Measurements from ENCODE around the gene COL7A1. TPM values are rescaled to one million over a fixed set of nuclear protein-coding genes. Genes with fewer than 3 reads are reported as not detected.

COL7A1 gene
- total RNA-seq, 1 donor from 2014 or later = 62.0 TPM

DNA sequence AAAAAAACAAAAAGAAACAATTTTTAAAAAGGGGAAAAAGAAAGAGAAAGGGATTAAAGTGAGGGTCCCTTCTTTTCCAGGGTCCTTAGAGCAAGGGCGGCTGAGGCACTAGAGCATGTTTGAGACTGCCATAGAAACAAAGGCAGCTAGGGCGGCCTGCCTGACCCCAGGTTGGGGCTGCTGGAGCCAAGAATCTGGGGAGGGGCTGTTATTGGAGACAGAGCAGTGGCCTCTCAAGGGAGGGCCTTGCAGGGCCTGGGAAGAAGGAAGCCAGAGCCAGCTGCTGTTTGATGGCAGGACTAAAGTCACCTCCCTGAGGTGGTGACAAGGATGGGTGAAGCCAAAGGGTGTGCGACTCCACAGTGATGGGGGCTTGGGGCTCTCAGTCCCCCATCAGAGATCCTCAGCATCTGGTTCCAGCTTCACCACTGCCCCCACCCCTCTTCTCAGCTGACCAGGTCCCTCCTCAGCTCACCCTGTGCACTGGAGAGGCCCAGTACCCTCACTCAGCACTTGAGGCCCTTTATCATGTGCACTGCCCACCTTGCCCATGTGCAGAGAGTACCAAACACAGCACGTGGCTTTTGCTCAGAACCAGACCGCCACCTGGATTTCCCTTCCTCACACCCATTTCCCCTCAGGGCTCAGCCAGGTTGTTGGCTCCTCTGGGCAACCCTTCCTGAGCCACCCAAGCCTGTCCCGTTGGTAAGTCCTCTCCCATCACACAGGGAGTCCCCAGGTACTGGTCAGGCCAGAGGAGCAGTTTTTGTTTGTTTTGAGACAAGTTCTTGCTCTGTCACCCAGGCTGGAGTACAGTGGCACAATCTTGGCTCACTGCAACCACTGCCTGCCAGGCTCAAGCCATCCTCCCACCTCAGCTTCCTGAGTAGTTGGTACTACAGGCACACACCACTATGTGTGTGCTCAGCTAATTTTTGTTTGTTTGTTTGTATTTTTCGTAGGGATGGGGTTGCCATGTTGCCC lies 24.7 kb upstream of the COL7A1 start:
- Mint-ChIP-seq H3K9me3 (ENCODE audit: unreplicated experiment) (peaks cover 8% of the 10 kb centered on the region), H3K27ac (ENCODE audit: unreplicated experiment) (no peak overlapping the region), H3K4me1 (ENCODE audit: low read depth, unreplicated experiment) (no peaks in the 10 kb centered on the region), H3K36me3 (ENCODE audit: unreplicated experiment) (peaks cover 8% of the 10 kb centered on the region), H3K27me3 (ENCODE audit: unreplicated experiment) (no peaks in the 10 kb centered on the region), H3K4me3 (ENCODE audit: unreplicated experiment) (no peak overlapping the region)
- DNase-seq = no peak
- TF ChIP-seq, protein P1, sequence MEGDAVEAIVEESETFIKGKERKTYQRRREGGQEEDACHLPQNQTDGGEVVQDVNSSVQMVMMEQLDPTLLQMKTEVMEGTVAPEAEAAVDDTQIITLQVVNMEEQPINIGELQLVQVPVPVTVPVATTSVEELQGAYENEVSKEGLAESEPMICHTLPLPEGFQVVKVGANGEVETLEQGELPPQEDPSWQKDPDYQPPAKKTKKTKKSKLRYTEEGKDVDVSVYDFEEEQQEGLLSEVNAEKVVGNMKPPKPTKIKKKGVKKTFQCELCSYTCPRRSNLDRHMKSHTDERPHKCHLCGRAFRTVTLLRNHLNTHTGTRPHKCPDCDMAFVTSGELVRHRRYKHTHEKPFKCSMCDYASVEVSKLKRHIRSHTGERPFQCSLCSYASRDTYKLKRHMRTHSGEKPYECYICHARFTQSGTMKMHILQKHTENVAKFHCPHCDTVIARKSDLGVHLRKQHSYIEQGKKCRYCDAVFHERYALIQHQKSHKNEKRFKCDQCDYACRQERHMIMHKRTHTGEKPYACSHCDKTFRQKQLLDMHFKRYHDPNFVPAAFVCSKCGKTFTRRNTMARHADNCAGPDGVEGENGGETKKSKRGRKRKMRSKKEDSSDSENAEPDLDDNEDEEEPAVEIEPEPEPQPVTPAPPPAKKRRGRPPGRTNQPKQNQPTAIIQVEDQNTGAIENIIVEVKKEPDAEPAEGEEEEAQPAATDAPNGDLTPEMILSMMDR (IDR thresholded peaks at IDR 0.05; ENCODE audit: partially characterized antibody, unreplicated experiment) = no peak

DNA sequence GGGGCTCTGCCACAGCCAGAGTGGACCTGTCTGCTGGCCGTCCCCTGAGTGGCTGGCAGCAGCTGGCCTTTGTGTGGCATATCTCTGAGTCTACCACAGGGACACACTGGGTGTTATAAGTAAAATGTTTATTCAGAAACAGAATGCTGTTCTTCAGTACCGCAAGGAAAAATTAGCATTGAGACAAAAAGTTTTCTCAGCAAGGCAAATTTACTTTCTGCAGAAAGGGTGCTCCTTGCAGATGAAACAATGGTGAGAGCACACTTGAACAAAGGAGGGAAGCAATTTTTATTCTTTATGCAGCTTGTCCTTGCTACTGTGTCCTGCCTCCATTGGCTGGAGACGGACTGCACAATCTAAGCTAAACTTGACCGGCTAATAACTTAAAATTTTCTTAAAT lies 22.4 kb upstream of the COL7A1 start:
- TF ChIP-seq, protein P1 (IDR thresholded peaks at IDR 0.05; ENCODE audit: partially characterized antibody, unreplicated experiment) = no peak
- Mint-ChIP-seq H3K4me3 (ENCODE audit: unreplicated experiment) (no peak overlapping the region), H3K9me3 (ENCODE audit: unreplicated experiment) (peaks cover 8% of the 10 kb centered on the region)

DNA sequence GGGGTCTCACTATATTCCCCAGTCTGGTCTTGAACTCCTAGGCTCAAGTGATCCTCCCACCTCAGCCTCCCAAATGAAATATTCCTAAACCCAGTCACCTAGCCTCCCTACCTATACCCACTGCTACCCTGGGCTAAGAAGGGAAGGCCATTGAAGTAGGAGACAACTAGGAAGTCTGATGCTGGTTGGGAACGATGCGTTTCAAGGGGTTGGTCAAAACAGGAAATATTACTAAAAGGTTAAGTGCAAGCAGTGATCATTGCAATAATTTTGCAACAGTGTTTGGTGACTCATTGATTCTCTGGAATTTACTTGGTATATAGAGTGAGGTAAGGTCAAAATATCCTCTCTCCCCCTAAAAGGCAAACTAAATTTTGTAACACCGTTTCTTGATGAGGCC lies 18.9 kb upstream of the COL7A1 start:
- Mint-ChIP-seq H3K36me3 (ENCODE audit: unreplicated experiment) (peaks cover 8% of the 10 kb centered on the region), H3K4me3 (ENCODE audit: unreplicated experiment) (no peak overlapping the region), H3K27me3 (ENCODE audit: unreplicated experiment) (no peaks in the 10 kb centered on the region), H3K27ac (ENCODE audit: unreplicated experiment) (no peak overlapping the region), H3K4me1 (ENCODE audit: low read depth, unreplicated experiment) (no peaks in the 10 kb centered on the region), H3K9me3 (ENCODE audit: unreplicated experiment) (peaks cover 6% of the 10 kb centered on the region)
- TF ChIP-seq, protein P1 (IDR thresholded peaks at IDR 0.05; ENCODE audit: partially characterized antibody, unreplicated experiment) = no peak
- no peak for DNase-seq

More for the DNA sequence above, 22.4 kb upstream of the COL7A1 start:
- Mint-ChIP-seq H3K27me3 (ENCODE audit: unreplicated experiment) (no peaks in the 10 kb centered on the region), H3K4me1 (ENCODE audit: low read depth, unreplicated experiment) (no peaks in the 10 kb centered on the region), H3K36me3 (ENCODE audit: unreplicated experiment) (peaks cover 8% of the 10 kb centered on the region), H3K27ac (ENCODE audit: unreplicated experiment) (no peak overlapping the region)
- no peak for DNase-seq

DNA sequence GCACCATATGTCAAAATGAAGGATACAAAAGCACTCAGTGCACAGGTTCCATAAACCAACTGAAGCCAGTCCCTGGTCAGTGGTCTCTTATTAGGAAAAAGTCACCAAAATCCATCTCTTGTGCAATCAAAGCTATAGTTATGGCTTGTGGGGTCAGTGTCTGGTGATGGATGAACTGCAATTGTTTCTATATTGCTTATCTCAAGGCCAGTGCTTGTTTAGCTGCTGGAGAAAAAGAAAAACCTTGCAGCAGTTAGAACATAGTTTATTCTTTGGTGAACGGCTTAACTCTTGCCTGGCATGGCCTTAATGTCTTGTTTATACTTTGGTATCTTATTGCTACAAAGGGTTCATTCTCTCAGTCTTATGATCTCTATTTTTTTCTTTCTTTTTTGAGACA lies 17.2 kb upstream of the COL7A1 start:
- Mint-ChIP-seq H3K27me3 (ENCODE audit: unreplicated experiment) (no peaks in the 10 kb centered on the region), H3K4me1 (ENCODE audit: low read depth, unreplicated experiment) (peaks cover 7% of the 10 kb centered on the region), H3K4me3 (ENCODE audit: unreplicated experiment) (no peak overlapping the region), H3K27ac (ENCODE audit: unreplicated experiment) (no peak overlapping the region), H3K9me3 (ENCODE audit: unreplicated experiment) (peaks cover 2% of the 10 kb centered on the region), H3K36me3 (ENCODE audit: unreplicated experiment) (peaks cover 7% of the 10 kb centered on the region)
- TF ChIP-seq, protein P1 (IDR thresholded peaks at IDR 0.05; ENCODE audit: partially characterized antibody, unreplicated experiment) = no peak
- no peak for DNase-seq
